Measurements from ENCODE around the gene CLEC2A. TPM values are rescaled to one million over a fixed set of nuclear protein-coding genes. Genes with fewer than 3 reads are reported as not detected.

Gene CLEC2A
- total RNA-seq, 1 experiment from 2014 or later = 0.87 TPM

DNA sequence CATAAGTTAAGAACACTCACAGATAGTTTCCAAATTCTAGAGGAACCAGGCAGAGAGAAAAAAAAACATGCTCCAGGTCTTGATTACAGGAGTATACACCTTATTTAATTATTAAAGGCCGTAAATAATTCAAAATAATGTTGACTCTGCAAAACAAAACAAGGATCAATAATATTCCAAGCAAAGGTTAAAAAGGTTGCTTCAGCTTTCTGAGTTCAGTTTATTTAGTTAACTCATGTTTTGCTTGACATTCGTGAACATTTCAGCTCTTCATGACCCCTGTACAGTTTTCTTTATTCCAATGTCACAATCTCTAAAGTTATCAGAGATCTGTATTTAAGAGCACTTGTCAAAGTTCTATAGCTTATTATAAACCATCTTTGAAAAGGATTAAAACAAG lies 31.2 kb downstream of the CLEC2A start:
- no peaks in the 10 kb centered on the region for H3K27me3 ChIP-seq (ENCODE audit: insufficient read depth, low read length)
- H3K27me3 Mint-ChIP-seq (ENCODE audit: low read depth) = no peaks in the 10 kb centered on the region; the same call in 1 of the 2 replicates
- no peak overlapping the region for H3K9ac ChIP-seq (ENCODE audit: extremely low read depth, insufficient read length, low read length)
- WGBS (ENCODE audit: extremely low coverage, insufficient read length, low lambda C conversion rate) = no CpG with 5 or more reads among the region's 2 CpGs
- no peak overlapping the region for H3K56ac ChIP-seq (ENCODE audit: insufficient read length, low read depth, low read length)
- TF ChIP-seq, protein P1, sequence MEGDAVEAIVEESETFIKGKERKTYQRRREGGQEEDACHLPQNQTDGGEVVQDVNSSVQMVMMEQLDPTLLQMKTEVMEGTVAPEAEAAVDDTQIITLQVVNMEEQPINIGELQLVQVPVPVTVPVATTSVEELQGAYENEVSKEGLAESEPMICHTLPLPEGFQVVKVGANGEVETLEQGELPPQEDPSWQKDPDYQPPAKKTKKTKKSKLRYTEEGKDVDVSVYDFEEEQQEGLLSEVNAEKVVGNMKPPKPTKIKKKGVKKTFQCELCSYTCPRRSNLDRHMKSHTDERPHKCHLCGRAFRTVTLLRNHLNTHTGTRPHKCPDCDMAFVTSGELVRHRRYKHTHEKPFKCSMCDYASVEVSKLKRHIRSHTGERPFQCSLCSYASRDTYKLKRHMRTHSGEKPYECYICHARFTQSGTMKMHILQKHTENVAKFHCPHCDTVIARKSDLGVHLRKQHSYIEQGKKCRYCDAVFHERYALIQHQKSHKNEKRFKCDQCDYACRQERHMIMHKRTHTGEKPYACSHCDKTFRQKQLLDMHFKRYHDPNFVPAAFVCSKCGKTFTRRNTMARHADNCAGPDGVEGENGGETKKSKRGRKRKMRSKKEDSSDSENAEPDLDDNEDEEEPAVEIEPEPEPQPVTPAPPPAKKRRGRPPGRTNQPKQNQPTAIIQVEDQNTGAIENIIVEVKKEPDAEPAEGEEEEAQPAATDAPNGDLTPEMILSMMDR (conservative IDR thresholded peaks at IDR 0.05) = no peak
- H3K4me2 ChIP-seq (ENCODE audit: insufficient read depth, insufficient read length, low read length) = no peak overlapping the region
- no peak overlapping the region for H3K23ac ChIP-seq (ENCODE audit: insufficient read length, low read depth, low read length)
- no peak overlapping the region for H2BK15ac ChIP-seq (ENCODE audit: low read depth, low read length)
- peaks cover 15 to 24% of the 10 kb centered on the region in 2 experiments for H3K9me3 Mint-ChIP-seq
- no peak overlapping the region for H4K5ac ChIP-seq (ENCODE audit: insufficient read length, low read depth, low read length)
- no peak overlapping the region for H2AFZ ChIP-seq (ENCODE audit: low read length)
- H2BK120ac ChIP-seq (ENCODE audit: low read depth, low read length, poor library complexity, severe bottlenecking) = no peak overlapping the region
- no peak for DNase-seq
- H2AK5ac ChIP-seq (ENCODE audit: insufficient read length, low read length) = no peak overlapping the region
- no peaks in the 10 kb centered on the region for H3K79me1 ChIP-seq (ENCODE audit: insufficient read depth, low read depth, low read length, poor library complexity, severe bottlenecking)
- H3T11ph ChIP-seq (ENCODE audit: low read length) = no peak overlapping the region
- H3K36me3 Mint-ChIP-seq (ENCODE audit: insufficient read depth in 1 of 3, low read depth in 3 of 3) = peaks cover 2 to 26% (median 23%) of the 10 kb centered on the region in 3 experiments
- no peak overlapping the region for H2BK5ac ChIP-seq (ENCODE audit: insufficient read length, low read length)
- no peak overlapping the region for H3K4me3 Mint-ChIP-seq
- H3K4me1 Mint-ChIP-seq = peaks cover 11 to 16% of the 10 kb centered on the region in 2 experiments
- no peak overlapping the region for H3K14ac ChIP-seq (ENCODE audit: insufficient read depth, low read length)
- no peak overlapping the region for H2BK20ac ChIP-seq (ENCODE audit: low read depth, low read length, poor library complexity, severe bottlenecking)
- no peak overlapping the region for H4K91ac ChIP-seq (ENCODE audit: insufficient read length, low read depth, low read length)
- H4K20me1 ChIP-seq (ENCODE audit: control insufficient read depth, insufficient read depth, insufficient read length) = no peaks in the 10 kb centered on the region
- no peaks in the 10 kb centered on the region for H3K79me2 ChIP-seq (ENCODE audit: insufficient read depth, low read length)
- no peak overlapping the region for H3K18ac ChIP-seq (ENCODE audit: insufficient read length, low read depth, low read length)
- no peak overlapping the region for H3K4ac ChIP-seq (ENCODE audit: low read depth, low read length)
- H3K27ac ChIP-seq (ENCODE audit: insufficient read length, low read depth, low read length) = no peak overlapping the region
- H3K27ac Mint-ChIP-seq = no peak overlapping the region
- H4K8ac ChIP-seq (replicated peaks; ENCODE audit: insufficient read length, low read depth, low read length) = no peak overlapping the region
- no peaks in the 10 kb centered on the region for H3K4me1 ChIP-seq (ENCODE audit: insufficient read depth, low read length)
- no peaks in the 10 kb centered on the region for H3K9me3 ChIP-seq (ENCODE audit: control insufficient read depth, low read depth, low read length)
- H3K23me2 ChIP-seq (ENCODE audit: insufficient read length, low read depth, low read length, poor library complexity, severe bottlenecking) = no peaks in the 10 kb centered on the region
- H2BK12ac ChIP-seq (ENCODE audit: insufficient read length, low read depth, low read length) = no peak overlapping the region

Measured in H9 (cell line).